Measurements from ENCODE around the gene SATB1. TPM values are rescaled to one million over a fixed set of nuclear protein-coding genes. Genes with fewer than 3 reads are reported as not detected.

SATB1 gene
- total RNA-seq, 1 donor from 2014 or later, result 3.4 TPM

GRCh38 chr3:18412684-18413083 is 12.5 kb downstream of the SATB1 start:
- Histone ChIP-seq H3K36me3 (ENCODE audit: control insufficient read depth, insufficient read depth, low read length) (no peaks in the 10 kb centered on the region), H3K27me3 (ENCODE audit: control insufficient read depth, insufficient read depth, low read length) (no peaks in the 10 kb centered on the region), H3K4me3 (ENCODE audit: low read depth, low read length) (no peak overlapping the region)
- no peak for DNase-seq (ENCODE audit: low read depth)
- TF ChIP-seq CTCF (IDR thresholded peaks at IDR 0.05; ENCODE audit: insufficient read depth, low read length, poor library complexity, severe bottlenecking), result no peak

- no peak for TF ChIP-seq CTCF (IDR thresholded peaks at IDR 0.05; ENCODE audit: insufficient read depth, low read length, poor library complexity, severe bottlenecking)
- no peak for DNase-seq (ENCODE audit: low read depth)
- no peak overlapping the region for H3K4me3 ChIP-seq (ENCODE audit: low read depth, low read length)
- no peaks in the 10 kb centered on the region for H3K36me3 ChIP-seq (ENCODE audit: control insufficient read depth, insufficient read depth, low read length)
- H3K27me3 ChIP-seq (ENCODE audit: control insufficient read depth, insufficient read depth, low read length), result no peaks in the 10 kb centered on the region
Observed at GRCh38 chr3:18411541-18411940, 13.6 kb downstream of the SATB1 start.

GRCh38 chr3:18410205-18410604 is 14.9 kb downstream of the SATB1 start:
- no peaks in the 10 kb centered on the region for H3K36me3 ChIP-seq (ENCODE audit: control insufficient read depth, insufficient read depth, low read length)
- DNase-seq (ENCODE audit: low read depth), result no peak
- no peaks in the 10 kb centered on the region for H3K27me3 ChIP-seq (ENCODE audit: control insufficient read depth, insufficient read depth, low read length)
- no peak overlapping the region for H3K4me3 ChIP-seq (ENCODE audit: low read depth, low read length)
- no peak for TF ChIP-seq CTCF (IDR thresholded peaks at IDR 0.05; ENCODE audit: insufficient read depth, low read length, poor library complexity, severe bottlenecking)

GRCh38 chr3:18409266-18409665 is 15.9 kb downstream of the SATB1 start:
- H3K4me3 ChIP-seq (ENCODE audit: low read depth, low read length), result no peak overlapping the region
- no peak for TF ChIP-seq CTCF (IDR thresholded peaks at IDR 0.05; ENCODE audit: insufficient read depth, low read length, poor library complexity, severe bottlenecking)
- no peaks in the 10 kb centered on the region for H3K27me3 ChIP-seq (ENCODE audit: control insufficient read depth, insufficient read depth, low read length)
- no peaks in the 10 kb centered on the region for H3K36me3 ChIP-seq (ENCODE audit: control insufficient read depth, insufficient read depth, low read length)
- no peak for DNase-seq (ENCODE audit: low read depth)

- Histone ChIP-seq H3K4me3 (ENCODE audit: low read depth, low read length) (no peak overlapping the region), H3K27me3 (ENCODE audit: control insufficient read depth, insufficient read depth, low read length) (no peaks in the 10 kb centered on the region), H3K36me3 (ENCODE audit: control insufficient read depth, insufficient read depth, low read length) (no peaks in the 10 kb centered on the region)
- TF ChIP-seq CTCF (IDR thresholded peaks at IDR 0.05; ENCODE audit: insufficient read depth, low read length, poor library complexity, severe bottlenecking), result no peak
- no peak for DNase-seq (ENCODE audit: low read depth)
Observed at GRCh38 chr3:18405141-18405540, 20.0 kb downstream of the SATB1 start.

GRCh38 chr3:18403061-18403460 is 22.1 kb downstream of the SATB1 start:
- no peak for DNase-seq (ENCODE audit: low read depth)
- no peak for TF ChIP-seq CTCF (IDR thresholded peaks at IDR 0.05; ENCODE audit: insufficient read depth, low read length, poor library complexity, severe bottlenecking)

More at GRCh38 chr3:18403061-18403460, 22.1 kb downstream of the SATB1 start:
- H3K27me3 ChIP-seq (ENCODE audit: control insufficient read depth, insufficient read depth, low read length), result no peaks in the 10 kb centered on the region
- no peaks in the 10 kb centered on the region for H3K36me3 ChIP-seq (ENCODE audit: control insufficient read depth, insufficient read depth, low read length)
- H3K4me3 ChIP-seq (ENCODE audit: low read depth, low read length), result no peak overlapping the region

Measured in kidney epithelial cell (primary cell).